Fibroblast of pulmonary artery (primary cell): Measurements from ENCODE around the gene OSMR.

Source experiments
- DNase-seq: peaks from one replicate; pipeline ENCODE4 v3.0.0-alpha.2; 2010; ENCODE audit warnings: low read depth
- H3K4me3 ChIP-seq: replicated peaks from 2 replicates; pipeline ENCODE4 v1.5.1; 2011; ENCODE audit warnings: low read depth, mild to moderate bottlenecking, control low read depth, low read length, moderate library complexity
- TF ChIP-seq, protein P1 (sequence below): IDR thresholded peaks from 2 replicates; pipeline ENCODE4 v1.5.1; 2011; ENCODE audit warnings: mild to moderate bottlenecking, control low read depth, low read length, inconsistent platforms; ENCODE audit errors: missing control alignments

The OSMR gene

DNA sequence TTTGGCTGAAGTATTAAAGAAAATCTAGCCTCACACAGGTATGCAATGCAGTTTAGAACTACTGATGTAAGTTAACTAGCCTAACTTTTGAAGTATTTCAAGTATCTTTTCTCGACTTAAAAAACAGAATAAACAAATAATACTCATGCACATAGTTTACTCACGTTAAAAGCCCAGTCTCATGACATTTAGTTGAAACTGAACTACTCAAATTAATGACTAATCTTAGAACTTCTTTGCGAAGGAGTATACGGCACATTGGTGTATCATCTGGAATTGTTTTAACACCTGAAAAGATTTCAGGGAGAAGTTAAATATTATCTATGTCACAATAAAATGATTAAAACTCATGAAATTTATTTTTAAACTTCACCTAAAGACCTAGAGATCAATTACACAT, 98.5 kb downstream of the OSMR start:
- DNase-seq, result no peak
- TF ChIP-seq, protein P1, sequence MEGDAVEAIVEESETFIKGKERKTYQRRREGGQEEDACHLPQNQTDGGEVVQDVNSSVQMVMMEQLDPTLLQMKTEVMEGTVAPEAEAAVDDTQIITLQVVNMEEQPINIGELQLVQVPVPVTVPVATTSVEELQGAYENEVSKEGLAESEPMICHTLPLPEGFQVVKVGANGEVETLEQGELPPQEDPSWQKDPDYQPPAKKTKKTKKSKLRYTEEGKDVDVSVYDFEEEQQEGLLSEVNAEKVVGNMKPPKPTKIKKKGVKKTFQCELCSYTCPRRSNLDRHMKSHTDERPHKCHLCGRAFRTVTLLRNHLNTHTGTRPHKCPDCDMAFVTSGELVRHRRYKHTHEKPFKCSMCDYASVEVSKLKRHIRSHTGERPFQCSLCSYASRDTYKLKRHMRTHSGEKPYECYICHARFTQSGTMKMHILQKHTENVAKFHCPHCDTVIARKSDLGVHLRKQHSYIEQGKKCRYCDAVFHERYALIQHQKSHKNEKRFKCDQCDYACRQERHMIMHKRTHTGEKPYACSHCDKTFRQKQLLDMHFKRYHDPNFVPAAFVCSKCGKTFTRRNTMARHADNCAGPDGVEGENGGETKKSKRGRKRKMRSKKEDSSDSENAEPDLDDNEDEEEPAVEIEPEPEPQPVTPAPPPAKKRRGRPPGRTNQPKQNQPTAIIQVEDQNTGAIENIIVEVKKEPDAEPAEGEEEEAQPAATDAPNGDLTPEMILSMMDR, result no peak
- no peak overlapping the region for H3K4me3 ChIP-seq

DNA sequence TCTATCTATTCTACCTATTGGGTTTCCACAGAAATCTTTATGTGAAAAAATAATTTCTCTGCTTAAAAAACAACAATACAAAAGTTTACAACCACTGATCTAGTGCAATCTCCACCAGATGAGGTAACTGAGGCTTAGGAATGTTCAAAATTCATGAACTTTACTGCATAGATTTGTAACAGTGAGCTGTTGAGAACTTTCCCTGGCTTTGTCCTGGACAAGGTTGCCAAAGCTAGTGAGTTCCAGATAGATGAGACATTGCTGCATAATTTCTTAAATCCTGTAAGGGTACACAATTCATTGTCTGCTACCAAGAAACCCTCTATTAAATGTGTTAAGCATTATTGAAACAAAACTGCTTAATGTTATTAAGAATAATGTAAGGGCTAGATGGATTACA, 102.7 kb downstream of the OSMR start:
- no peak overlapping the region for H3K4me3 ChIP-seq
- TF ChIP-seq, protein P1, result no peak
- peak; percentile 66 for DNase-seq

DNA sequence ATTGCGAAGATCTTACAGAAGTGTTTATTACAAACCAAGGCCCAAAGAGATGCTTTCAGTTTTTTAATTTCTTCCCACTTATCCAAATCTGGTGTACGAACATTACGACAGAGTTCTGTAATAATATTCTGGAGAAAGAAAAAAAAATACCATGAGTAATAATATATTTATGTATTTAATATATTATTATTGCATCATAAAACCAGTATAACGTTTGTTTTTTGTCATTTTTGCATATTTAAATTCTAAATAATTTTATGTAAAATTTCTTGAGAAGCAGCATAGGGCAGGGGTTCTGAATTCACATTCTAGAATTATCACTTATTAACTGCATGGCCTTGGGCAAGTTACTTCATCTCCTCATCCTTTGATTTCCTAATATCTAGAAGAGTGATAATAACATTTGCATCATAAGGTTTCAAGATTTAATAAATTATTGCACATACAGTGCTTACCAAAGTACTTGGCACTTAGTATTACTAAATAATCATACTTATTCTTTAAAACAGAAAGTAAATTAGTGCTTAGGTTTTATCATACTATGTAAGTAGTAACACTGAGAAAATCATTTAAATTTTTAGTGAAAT, 107.7 kb downstream of the OSMR start:
- TF ChIP-seq, protein P1, result no peak

DNA sequence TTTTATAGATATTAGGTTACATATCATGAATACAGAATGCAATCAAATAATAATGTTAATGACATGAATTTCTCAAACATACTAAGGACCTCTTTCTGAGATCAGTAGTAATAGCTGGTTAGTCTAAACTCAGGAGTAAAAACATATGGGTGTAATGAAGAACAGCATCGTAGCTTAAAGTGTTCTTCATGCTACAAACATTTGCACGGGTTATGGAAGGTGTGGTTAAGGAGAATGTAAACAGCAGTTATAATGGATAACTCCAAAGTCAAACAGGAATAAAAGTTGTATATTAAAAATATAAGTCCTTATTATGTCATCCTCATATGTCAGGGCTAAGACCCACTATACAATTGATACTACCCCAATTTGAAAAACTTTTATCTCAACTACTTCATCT, 115.9 kb downstream of the OSMR start:
- TF ChIP-seq, protein P1, result no peak
- DNase-seq, result no peak

More for the DNA sequence above, 107.7 kb downstream of the OSMR start:
- DNase-seq, result no peak
- no peak overlapping the region for H3K4me3 ChIP-seq

DNA sequence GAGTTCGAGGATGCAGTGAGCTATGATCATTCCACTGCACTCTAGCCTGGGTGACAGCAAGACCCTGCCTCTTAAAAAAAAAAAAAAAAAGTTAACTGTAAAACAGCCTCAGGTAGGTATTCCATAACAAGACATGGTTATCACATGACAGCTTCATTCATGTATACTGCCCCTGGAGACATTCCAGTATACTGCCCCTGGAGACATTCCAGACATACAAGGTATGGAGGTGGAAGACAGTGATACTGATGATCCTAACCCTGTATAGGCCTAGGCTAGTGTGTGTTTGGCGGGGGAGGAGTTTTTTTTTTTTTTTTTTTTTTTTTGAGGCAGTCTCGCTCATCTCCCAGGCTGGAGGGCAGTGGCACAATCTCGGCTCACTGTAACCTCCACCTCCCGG, 122.9 kb downstream of the OSMR start:
- TF ChIP-seq, protein P1, result no peak
- no peak overlapping the region for H3K4me3 ChIP-seq
- DNase-seq, result no peak

More for the DNA sequence above, 115.9 kb downstream of the OSMR start:
- no peak overlapping the region for H3K4me3 ChIP-seq

DNA sequence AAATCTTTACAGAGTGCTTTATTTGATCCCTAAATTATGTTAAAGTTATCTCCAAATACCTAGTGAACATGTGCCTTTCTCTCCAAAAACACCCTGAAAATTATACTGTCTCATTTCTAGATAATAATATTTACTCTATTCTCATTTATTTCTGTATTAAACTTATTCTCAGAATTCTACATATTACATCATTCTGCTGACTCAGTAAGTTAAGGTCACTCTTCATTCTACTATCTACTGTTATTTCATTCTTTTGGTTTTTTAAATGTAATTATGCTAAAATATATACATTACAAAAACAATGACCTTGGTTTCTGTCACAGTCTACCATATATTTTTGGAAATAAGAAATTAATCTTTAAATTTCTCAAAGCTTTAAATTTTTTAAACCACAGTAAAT, 132.2 kb downstream of the OSMR start:
- DNase-seq, result no peak
- TF ChIP-seq, protein P1, result no peak
- H3K4me3 ChIP-seq, result no peak overlapping the region

DNA sequence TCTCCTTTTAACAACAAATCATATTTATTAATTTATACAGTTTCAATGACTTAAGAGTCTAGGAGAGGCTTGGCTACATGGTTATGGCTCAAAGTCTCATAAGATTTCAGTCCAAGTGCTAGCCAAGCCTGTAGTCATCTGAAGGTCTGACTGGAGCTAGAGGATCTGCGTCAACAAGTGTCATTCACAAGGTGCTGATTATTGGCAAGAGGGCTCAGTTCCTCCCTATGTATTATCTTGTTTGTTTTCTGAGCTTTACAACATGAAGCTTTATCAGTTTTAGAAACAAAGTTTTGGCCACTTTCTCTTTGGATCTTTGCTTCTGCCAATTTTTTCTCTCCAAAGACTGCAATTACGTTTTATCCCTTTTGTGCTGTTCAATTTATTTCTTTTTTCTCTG, 133.7 kb downstream of the OSMR start:
- DNase-seq, result no peak
- no peak overlapping the region for H3K4me3 ChIP-seq
- TF ChIP-seq, protein P1, result no peak
